ENCODE data around the gene HMGN4. TPM values are rescaled to one million over a fixed set of nuclear protein-coding genes. Genes with fewer than 3 reads are reported as not detected.

The HMGN4 gene
- total and polyA plus RNA-seq, 9 of the 15 experiments (the other 6 are each of a cell fraction or from before 2014, with no cell fraction given), result 35.4 to 134 (median 94.1) TPM

GRCh38 chr6:26578279-26578678, 40.1 kb downstream of the HMGN4 start (continued):
- no peak for TF ChIP-seq FOSL1 (tag; conservative IDR thresholded peaks at IDR 0.05)
- TF ChIP-seq MNT (conservative IDR thresholded peaks at IDR 0.05), result no peak
- TF ChIP-seq TAF1 (IDR thresholded peaks at IDR 0.05; ENCODE audit: control insufficient read depth, extremely low read depth, insufficient read depth, low read length, severe bottlenecking), result no peak
- TF ChIP-seq CBX3 (IDR thresholded peaks at IDR 0.05; ENCODE audit: borderline replicate concordance in 1 of 2, low read length in 2 of 2), result 0 out of 3 replicates have a peak, but pooled peaks of 1 of the 2 experiments have one; percentile 20
- TF ChIP-seq ZNF121 (CRISPR knock-in tag; conservative IDR thresholded peaks at IDR 0.05), result no peak
- no peak for TF ChIP-seq MAFG (tag; conservative IDR thresholded peaks at IDR 0.05)
- peak; percentile 95 for TF ChIP-seq ZNF146 (CRISPR knock-in tag; IDR thresholded peaks at IDR 0.05; ENCODE audit: unreplicated experiment)
- no peak for TF ChIP-seq TEAD4 (IDR thresholded peaks at IDR 0.05; ENCODE audit: low read length)
- TF ChIP-seq TEAD4 (CRISPR knock-in tag; IDR thresholded peaks at IDR 0.05; ENCODE audit: borderline replicate concordance), result no peak
- peak; percentile 18 to 63; a peak in 2 of 4 replicates for TF ChIP-seq KDM1A (IDR thresholded peaks at IDR 0.05)
- no peak for TF ChIP-seq ZNF347 (CRISPR knock-in tag; IDR thresholded peaks at IDR 0.05; ENCODE audit: low read depth)

Data from K562 (cell line).